Naive B cell (primary cell): ENCODE data around the gene HDAC9. TPM values are rescaled to one million over a fixed set of nuclear protein-coding genes. Genes with fewer than 3 reads are reported as not detected.

ENCODE experiments used
- ATAC-seq, 2 donors: fragments of 150-1000 bp; cut with Tn5 transposase; 2 replicates each; pipeline ENCODE4 v1.10.0; 2021; ENCODE audit warnings: low read depth in 2 of 2, mild to moderate bottlenecking in 2 of 2, moderate library complexity in 2 of 2
- DNase-seq: peaks from one replicate; pipeline ENCODE4 v3.0.0; 2022
- H3K27ac Mint-ChIP-seq, 6 donors: one replicate each; pipeline ENCODE4 v1.8.0; 2020 to 2022; ENCODE audit warnings: mild to moderate bottlenecking in 6 of 6, mixed read lengths in 6 of 6, moderate library complexity in 5 of 6, inconsistent platforms in 2 of 6
- H3K27me3 Mint-ChIP-seq, 3 donors: one replicate each; pipeline ENCODE4 v1.8.0; 2021 to 2022; ENCODE audit warnings: mixed read lengths in 3 of 3, mild to moderate bottlenecking in 1 of 3
- H3K36me3 Mint-ChIP-seq, 2 donors: one replicate each; pipeline ENCODE4 v1.8.0; 2020 to 2022; ENCODE audit warnings: mixed read lengths in 2 of 2, inconsistent platforms in 1 of 2, mild to moderate bottlenecking in 1 of 2
- H3K4me1 Mint-ChIP-seq, 3 donors: one replicate each; pipeline ENCODE4 v1.8.0; 2020 to 2022; ENCODE audit warnings: mixed read lengths in 3 of 3, inconsistent platforms in 1 of 3, mild to moderate bottlenecking in 1 of 3, moderate library complexity in 1 of 3
- H3K4me3 Mint-ChIP-seq, 8 donors: one replicate each; pipeline ENCODE4 v1.8.0; 2020 to 2022; ENCODE audit warnings: mild to moderate bottlenecking in 8 of 8, mixed read lengths in 8 of 8, moderate library complexity in 8 of 8, inconsistent platforms in 2 of 8
- H3K9me3 Mint-ChIP-seq, 7 donors: one replicate each; pipeline ENCODE4 v1.8.0; 2020 to 2022; ENCODE audit warnings: mixed read lengths in 7 of 7, mild to moderate bottlenecking in 5 of 7, inconsistent platforms in 2 of 7, moderate library complexity in 1 of 7
- polyA plus RNA-seq, 6 donors: library from polyadenylated mRNA; unstranded; fragments of 300-500 nt; fragmentation: Illumina TruSeq; gene quantifications; one replicate each; pipeline ENCODE4 v1.2.3, GENCODE V29; 2021; ENCODE audit warnings: low read depth in 6 of 6

Gene HDAC9
- polyA plus RNA-seq, 6 donors from 2014 or later, result 86.5 to 123 (median 108) TPM

- H3K4me1 Mint-ChIP-seq, result peaks cover 0 to 6% (median 5%) of the 10 kb centered on the region in 3 donors
- H3K4me3 Mint-ChIP-seq, result no peak overlapping the region
- H3K36me3 Mint-ChIP-seq, result peaks cover 20 to 29% of the 10 kb centered on the region in 2 donors
- no peaks in the 10 kb centered on the region for H3K27me3 Mint-ChIP-seq
- DNase-seq (no peak), ATAC-seq (no peak)
- H3K27ac Mint-ChIP-seq, result peak overlapping the region in 3 of 6 donors; percentile 6 to 48 (median 30)
- H3K9me3 Mint-ChIP-seq, result peaks cover 0 to 1% (median 0%) of the 10 kb centered on the region in 7 donors
These were observed 185.0 kb downstream of the HDAC9 start for GRCh38 chr7:18680576-18680975.

- Mint-ChIP-seq H3K9me3 (no peaks in the 10 kb centered on the region), H3K4me1 (peaks cover 0 to 5% (median 0%) of the 10 kb centered on the region in 3 donors), H3K27me3 (no peaks in the 10 kb centered on the region), H3K27ac (peak overlapping the region in 1 of 6 donors; percentile 65), H3K36me3 (peaks cover 12 to 13% of the 10 kb centered on the region in 2 donors), H3K4me3 (no peak overlapping the region)
- DNase-seq, result no peak
- no peak for ATAC-seq
These were observed 189.4 kb downstream of the HDAC9 start for GRCh38 chr7:18684916-18685315.

GRCh38 chr7:18685971-18686370 is 190.4 kb downstream of the HDAC9 start:
- no peaks in the 10 kb centered on the region for H3K27me3 Mint-ChIP-seq
- no peak for DNase-seq
- peaks cover 0 to 5% (median 0%) of the 10 kb centered on the region in 3 donors for H3K4me1 Mint-ChIP-seq
- no peak for ATAC-seq
- no peak overlapping the region for H3K27ac Mint-ChIP-seq
- no peaks in the 10 kb centered on the region for H3K9me3 Mint-ChIP-seq
- peaks cover 12 to 13% of the 10 kb centered on the region in 2 donors for H3K36me3 Mint-ChIP-seq
- no peak overlapping the region for H3K4me3 Mint-ChIP-seq

GRCh38 chr7:18689551-18689950 is 194.0 kb downstream of the HDAC9 start:
- Mint-ChIP-seq H3K9me3 (no peaks in the 10 kb centered on the region), H3K4me1 (peaks cover 0 to 5% (median 0%) of the 10 kb centered on the region in 3 donors), H3K27me3 (no peaks in the 10 kb centered on the region), H3K4me3 (no peak overlapping the region), H3K27ac (no peak overlapping the region), H3K36me3 (peaks cover 12 to 15% of the 10 kb centered on the region in 2 donors)
- ATAC-seq (no peak), DNase-seq (no peak)

- no peak overlapping the region for H3K27ac Mint-ChIP-seq
- no peak overlapping the region for H3K4me3 Mint-ChIP-seq
- DNase-seq (no peak), ATAC-seq (no peak)
- no peaks in the 10 kb centered on the region for H3K27me3 Mint-ChIP-seq
- no peaks in the 10 kb centered on the region for H3K4me1 Mint-ChIP-seq
- H3K9me3 Mint-ChIP-seq, result no peaks in the 10 kb centered on the region
- peaks cover 0 to 19% of the 10 kb centered on the region in 2 donors for H3K36me3 Mint-ChIP-seq
These were observed 197.9 kb downstream of the HDAC9 start for GRCh38 chr7:18693406-18693805.

- Mint-ChIP-seq H3K4me1 (no peaks in the 10 kb centered on the region), H3K9me3 (no peaks in the 10 kb centered on the region), H3K4me3 (no peak overlapping the region), H3K36me3 (peaks cover 0 to 19% of the 10 kb centered on the region in 2 donors), H3K27me3 (no peaks in the 10 kb centered on the region), H3K27ac (no peak overlapping the region)
- DNase-seq, result no peak
- no peak for ATAC-seq
These were observed 198.3 kb downstream of the HDAC9 start for GRCh38 chr7:18693816-18694215.

- Mint-ChIP-seq H3K27ac (no peak overlapping the region), H3K4me1 (no peaks in the 10 kb centered on the region)
- DNase-seq, result no peak
These were observed 198.9 kb downstream of the HDAC9 start for GRCh38 chr7:18694484-18694883.

GRCh38 chr7:18694911-18695310 is 199.4 kb downstream of the HDAC9 start:
- Mint-ChIP-seq H3K4me1 (no peaks in the 10 kb centered on the region), H3K36me3 (peaks cover 0 to 19% of the 10 kb centered on the region in 2 donors), H3K4me3 (no peak overlapping the region), H3K27ac (peak overlapping the region in 1 of 6 donors; percentile 73), H3K9me3 (no peaks in the 10 kb centered on the region), H3K27me3 (no peaks in the 10 kb centered on the region)
- DNase-seq, result no peak
- ATAC-seq, result no peak

More at GRCh38 chr7:18694484-18694883, 198.9 kb downstream of the HDAC9 start:
- ATAC-seq, result no peak
- Mint-ChIP-seq H3K4me3 (no peak overlapping the region), H3K9me3 (no peaks in the 10 kb centered on the region), H3K36me3 (peaks cover 0 to 19% of the 10 kb centered on the region in 2 donors), H3K27me3 (no peaks in the 10 kb centered on the region)

- Mint-ChIP-seq H3K9me3 (no peaks in the 10 kb centered on the region), H3K27me3 (no peaks in the 10 kb centered on the region), H3K36me3 (peaks cover 0 to 13% of the 10 kb centered on the region in 2 donors), H3K27ac (no peak overlapping the region), H3K4me1 (no peaks in the 10 kb centered on the region), H3K4me3 (no peak overlapping the region)
- ATAC-seq (no peak), DNase-seq (no peak)
These were observed 202.7 kb downstream of the HDAC9 start for GRCh38 chr7:18698258-18698734.

- no peak overlapping the region for H3K4me3 Mint-ChIP-seq
- peaks cover 0 to 19% of the 10 kb centered on the region in 2 donors for H3K36me3 Mint-ChIP-seq
- H3K27me3 Mint-ChIP-seq, result no peaks in the 10 kb centered on the region
- no peak for DNase-seq
- no peak overlapping the region for H3K27ac Mint-ChIP-seq
- no peaks in the 10 kb centered on the region for H3K4me1 Mint-ChIP-seq
- ATAC-seq, result no peak
- no peaks in the 10 kb centered on the region for H3K9me3 Mint-ChIP-seq
These were observed 204.6 kb downstream of the HDAC9 start for GRCh38 chr7:18700147-18700546.

- H3K9me3 Mint-ChIP-seq, result no peaks in the 10 kb centered on the region
- ATAC-seq, result no peak
These were observed 206.7 kb downstream of the HDAC9 start for GRCh38 chr7:18702071-18702829.

GRCh38 chr7:18703685-18704084 is 208.1 kb downstream of the HDAC9 start:
- Mint-ChIP-seq H3K27ac (peak overlapping the region in 1 of 6 donors; percentile 77), H3K4me3 (no peak overlapping the region), H3K27me3 (no peaks in the 10 kb centered on the region), H3K9me3 (no peaks in the 10 kb centered on the region), H3K36me3 (peaks cover 0 to 6% of the 10 kb centered on the region in 2 donors), H3K4me1 (peaks cover 0 to 15% (median 14%) of the 10 kb centered on the region in 3 donors)
- DNase-seq, result no peak
- no peak for ATAC-seq

More at GRCh38 chr7:18702071-18702829, 206.7 kb downstream of the HDAC9 start:
- peaks cover 0 to 17% of the 10 kb centered on the region in 2 donors for H3K36me3 Mint-ChIP-seq
- no peak overlapping the region for H3K27ac Mint-ChIP-seq
- H3K4me3 Mint-ChIP-seq, result no peak overlapping the region
- peaks cover 0 to 9% (median 7%) of the 10 kb centered on the region in 3 donors for H3K4me1 Mint-ChIP-seq
- H3K27me3 Mint-ChIP-seq, result no peaks in the 10 kb centered on the region
- no peak for DNase-seq

GRCh38 chr7:18706670-18707069 is 211.1 kb downstream of the HDAC9 start:
- ATAC-seq (no peak), DNase-seq (no peak)
- no peak overlapping the region for H3K27ac Mint-ChIP-seq
- H3K9me3 Mint-ChIP-seq, result no peaks in the 10 kb centered on the region
- H3K27me3 Mint-ChIP-seq, result no peaks in the 10 kb centered on the region
- no peak overlapping the region for H3K4me3 Mint-ChIP-seq
- peaks cover 0 to 15% (median 14%) of the 10 kb centered on the region in 3 donors for H3K4me1 Mint-ChIP-seq
- peaks cover 0 to 6% of the 10 kb centered on the region in 2 donors for H3K36me3 Mint-ChIP-seq

GRCh38 chr7:18708204-18708603 is 212.7 kb downstream of the HDAC9 start:
- ATAC-seq, result no peak
- Mint-ChIP-seq H3K4me3 (no peak overlapping the region), H3K27me3 (no peaks in the 10 kb centered on the region), H3K4me1 (peaks cover 0 to 15% (median 14%) of the 10 kb centered on the region in 3 donors), H3K9me3 (no peaks in the 10 kb centered on the region), H3K27ac (peak overlapping the region in 4 of 6 donors; percentile 0 to 44 (median 4)), H3K36me3 (peaks cover 0 to 6% of the 10 kb centered on the region in 2 donors)
- no peak for DNase-seq
